Panc1 (cell line): ENCODE results near the gene MAPK10. TPM values are rescaled to one million over a fixed set of nuclear protein-coding genes. Genes with fewer than 3 reads are reported as not detected.
A peak's percentile ranks its signal among the peaks of the same experiment; 100 is the strongest.

Experiments used
- ATAC-seq: fragments of 200-7000 bp; cut with Tn5 transposase; 2 replicates; pipeline ENCODE4 v1.9.1; 2020; ENCODE audit warnings: mild to moderate bottlenecking, moderate library complexity
- BruUV-seq: library from RNA; stranded (reverse); fragments of 400-500 nt; replicated peaks from 2 replicates; lab custom pipeline; 2021; lab: Mats Ljungman, UMichigan
- CTCF ChIA-PET: fragments of 300-600 bp; sonication (Branson Sonifier 250); formaldehyde crosslinking; loops from one replicate; lab custom pipeline; 2022; ENCODE audit warnings: antibody characterized with exemption; lab: Charles Lee
- POLR2A ChIA-PET: fragments of 300-600 bp; sonication (Branson Sonifier 250); formaldehyde crosslinking; loops from one replicate; lab custom pipeline; 2022; ENCODE audit warnings: antibody characterized with exemption; lab: Charles Lee
- DNase-seq: peaks from one replicate; pipeline ENCODE4 v3.0.0-alpha.2; 2010; ENCODE audit warnings: low read depth, low spot score
- H3K27ac ChIP-seq: 2 replicates; pipeline ENCODE4 v1.5.1; 2011; ENCODE audit warnings: mild to moderate bottlenecking, low read length, inconsistent platforms
- H3K27me3 ChIP-seq: fragments of 200-500 bp; sonication (Bioruptor generic); 2 replicates; pipeline ENCODE4 v1.6.0; 2014; ENCODE audit warnings: low read length, inconsistent platforms; ENCODE audit not compliant: control insufficient read depth, insufficient read depth
- H3K36me3 ChIP-seq: fragments of 200-500 bp; sonication (Bioruptor generic); 2 replicates; pipeline ENCODE4 v1.5.1; 2014; ENCODE audit warnings: inconsistent platforms, mild to moderate bottlenecking, low read length, moderate library complexity; ENCODE audit not compliant: control insufficient read depth, insufficient read depth
- H3K4me1 ChIP-seq: 2 replicates; pipeline ENCODE4 v1.5.1; 2011; ENCODE audit warnings: inconsistent platforms, mild to moderate bottlenecking, low read length, moderate library complexity; ENCODE audit not compliant: control insufficient read depth, insufficient read depth
- H3K4me3 ChIP-seq, 2 experiments: 2 replicates each; pipeline ENCODE4 v1.5.1; 2011 to 2012; ENCODE audit warnings: low read depth in 2 of 2, low read length in 2 of 2, mild to moderate bottlenecking in 2 of 2, inconsistent platforms in 1 of 2, moderate library complexity in 1 of 2
- H3K9me3 ChIP-seq: fragments of 200-500 bp; sonication (Bioruptor generic); 2 replicates; pipeline ENCODE4 v1.5.1; 2014; ENCODE audit warnings: low read depth, mild to moderate bottlenecking, inconsistent platforms, low read length, moderate library complexity; ENCODE audit not compliant: control insufficient read depth, insufficient read depth
- CTCF ChIP-seq: fragments of 450-650 bp; IDR thresholded peaks from 2 replicates; pipeline ENCODE4 v1.5.1; 2017; ENCODE audit warnings: mild to moderate bottlenecking
- POLR2AphosphoS5 ChIP-seq: IDR thresholded peaks from 2 replicates; pipeline ENCODE4 v1.6.1; 2012; ENCODE audit warnings: mild to moderate bottlenecking, low read depth, low read length, moderate library complexity
- REST ChIP-seq, 2 experiments: IDR thresholded peaks; 2 replicates each; pipeline ENCODE4 v1.6.1; 2011 to 2012; ENCODE audit warnings: low read depth in 2 of 2, control low read depth in 1 of 2, low read length in 1 of 2, mild to moderate bottlenecking in 1 of 2, moderate library complexity in 1 of 2; ENCODE audit not compliant: insufficient read depth in 1 of 2
- SIN3A ChIP-seq: IDR thresholded peaks from 2 replicates; pipeline ENCODE4 v1.6.1; 2012; ENCODE audit warnings: low read depth, mild to moderate bottlenecking, low read length, moderate library complexity, borderline replicate concordance; ENCODE audit not compliant: insufficient read depth
- TCF7L2 ChIP-seq: IDR thresholded peaks from 2 replicates; pipeline ENCODE4 v1.6.1; 2011; ENCODE audit warnings: mild to moderate bottlenecking, low read depth, low read length, inconsistent platforms
- in situ Hi-C: cut with HindIII; loops from 2 replicates; pipeline ENCODE4 v1.10.0; 2016; ENCODE audit warnings: low sequenced_read_pairs, low pct_unique_long_range_greater_than_20kb
- intact Hi-C: fragments of 100-400 bp; cut with micrococcal nuclease; formaldehyde crosslinking; loops from one replicate; pipeline ENCODE4 v1.10.0; 2022; ENCODE audit not compliant: unreplicated experiment
- total RNA-seq: library from RNA; stranded (reverse); gene quantifications from one replicate; pipeline ENCODE4 v1.2.1, GENCODE V29; 2021; ENCODE audit not compliant: unreplicated experiment

The MAPK10 gene
- total RNA-seq, 1 experiment from 2014 or later, result 0.85 TPM

- CTCF ChIA-PET, result no interaction called here
- H3K27ac ChIP-seq, result peak overlapping the region; percentile 70
- peak overlapping the region in 1 of 2 experiments; percentile 19; a peak in 2 of 4 replicates for H3K4me3 ChIP-seq
- intact Hi-C loops, result no loop called here
- H3K27me3 ChIP-seq, result no peaks in the 10 kb centered on the region
- no peaks in the 10 kb centered on the region for H3K36me3 ChIP-seq
- no TSS peak for BruUV-seq
- H3K9me3 ChIP-seq, result no peaks in the 10 kb centered on the region
- no peak for DNase-seq
- in situ Hi-C loops, result no loop called here
- TF ChIP-seq REST (IDR thresholded peaks at IDR 0.05; ENCODE audit: insufficient read depth in 1 of 2, low read depth in 2 of 2, low read length in 1 of 2) (no peak), SIN3A (no peak), CTCF (no peak), TCF7L2 (no peak), POLR2AphosphoS5 (no peak)
- peaks cover 23% of the 10 kb centered on the region for H3K4me1 ChIP-seq
- POLR2A ChIA-PET, result no interaction called here
- no peak for ATAC-seq
Measured at GRCh38 chr4:85952972-85953650, 406.7 kb downstream of the MAPK10 start.

- in situ Hi-C loops, result no loop called here
- Histone ChIP-seq H3K36me3 (no peaks in the 10 kb centered on the region), H3K4me3 (no peak overlapping the region), H3K27ac (peak overlapping the region; percentile 69), H3K4me1 (peaks cover 23% of the 10 kb centered on the region), H3K27me3 (no peaks in the 10 kb centered on the region), H3K9me3 (no peaks in the 10 kb centered on the region)
- CTCF ChIA-PET, result no interaction called here
- TF ChIP-seq CTCF (no peak), TCF7L2 (no peak), SIN3A (no peak), REST (IDR thresholded peaks at IDR 0.05; ENCODE audit: insufficient read depth in 1 of 2, low read depth in 2 of 2, low read length in 1 of 2) (no peak), POLR2AphosphoS5 (no peak)
- intact Hi-C loops, result no loop called here
- ATAC-seq, result peak; percentile 47; the same call in 1 of the 2 replicates
- no TSS peak for BruUV-seq
- DNase-seq, result no peak
- POLR2A ChIA-PET, result no interaction called here
Measured at GRCh38 chr4:85952528-85952927, 407.3 kb downstream of the MAPK10 start.
